ENCODE results near the gene CCDC69. TPM values are rescaled to one million over a fixed set of nuclear protein-coding genes. Genes with fewer than 3 reads are reported as not detected.

The CCDC69 gene
- total RNA-seq, 1 donor from 2014 or later: 79.0 TPM

GRCh38 chr5:151251621-151252020 lies 27.7 kb upstream of the CCDC69 start:
- no peak for TF ChIP-seq CTCF (IDR thresholded peaks at IDR 0.05)
- Histone ChIP-seq H3K9me3 (no peaks in the 10 kb centered on the region), H3K4me3 (no peak overlapping the region), H3K4me1 (peaks cover 37% of the 10 kb centered on the region), H3K27ac (no peak overlapping the region), H3K36me3 (no peaks in the 10 kb centered on the region), H3K27me3 (ENCODE audit: low read depth) (no peaks in the 10 kb centered on the region)
- DNase-seq: no peak
- intact Hi-C loops (cut with DNase I): no loop called here
- ATAC-seq: no peak

- H3K27me3 ChIP-seq (ENCODE audit: low read depth): no peaks in the 10 kb centered on the region
- no peak overlapping the region for H3K4me3 ChIP-seq
- no peaks in the 10 kb centered on the region for H3K9me3 ChIP-seq
- H3K4me1 ChIP-seq: peaks cover 31% of the 10 kb centered on the region
- no peak for TF ChIP-seq CTCF (IDR thresholded peaks at IDR 0.05)
- ATAC-seq (no peak), DNase-seq (no peak)
- H3K27ac ChIP-seq: no peak overlapping the region
- intact Hi-C loops (cut with DNase I): no loop called here
- no peaks in the 10 kb centered on the region for H3K36me3 ChIP-seq
These were observed 27.2 kb upstream of the CCDC69 start for GRCh38 chr5:151251001-151251551.

- Histone ChIP-seq H3K4me1 (peaks cover 26% of the 10 kb centered on the region), H3K9me3 (no peaks in the 10 kb centered on the region), H3K36me3 (no peaks in the 10 kb centered on the region), H3K27me3 (ENCODE audit: low read depth) (no peaks in the 10 kb centered on the region), H3K27ac (no peak overlapping the region), H3K4me3 (no peak overlapping the region)
- intact Hi-C loops (cut with DNase I): no loop called here
- no peak for ATAC-seq
- TF ChIP-seq CTCF (IDR thresholded peaks at IDR 0.05): no peak
- DNase-seq: no peak
These were observed 26.6 kb upstream of the CCDC69 start for GRCh38 chr5:151250346-151251000.

GRCh38 chr5:151249281-151249680 lies 25.4 kb upstream of the CCDC69 start:
- Histone ChIP-seq H3K4me1 (peaks cover 14% of the 10 kb centered on the region), H3K27me3 (ENCODE audit: low read depth) (no peaks in the 10 kb centered on the region), H3K4me3 (no peak overlapping the region), H3K27ac (no peak overlapping the region), H3K36me3 (no peaks in the 10 kb centered on the region), H3K9me3 (no peaks in the 10 kb centered on the region)
- TF ChIP-seq CTCF (IDR thresholded peaks at IDR 0.05): no peak
- intact Hi-C loops (cut with DNase I): loop anchor here (10.0 kb wide), 1 partner anchor 124 kb away; no protein-coding TSS in a partner anchor
- DNase-seq (no peak), ATAC-seq (no peak)

GRCh38 chr5:151248651-151249050 lies 24.8 kb upstream of the CCDC69 start:
- Histone ChIP-seq H3K4me3 (no peak overlapping the region), H3K27me3 (ENCODE audit: low read depth) (no peaks in the 10 kb centered on the region), H3K36me3 (no peaks in the 10 kb centered on the region), H3K27ac (no peak overlapping the region), H3K9me3 (no peaks in the 10 kb centered on the region), H3K4me1 (peaks cover 9% of the 10 kb centered on the region)
- intact Hi-C loops (cut with DNase I): loop anchor here (10.0 kb wide), 1 partner anchor 124 kb away; no protein-coding TSS in a partner anchor
- ATAC-seq (no peak), DNase-seq (no peak)
- no peak for TF ChIP-seq CTCF (IDR thresholded peaks at IDR 0.05)
